GM21526 (cell line): ENCODE data around the gene LGR6.

Experiments used
- ATAC-seq: cut with Tn5 transposase; IDR thresholded peaks from one replicate; pipeline ENCODE4 v1.9.1; 2021; ENCODE audit warnings: moderate library complexity; ENCODE audit not compliant: unreplicated experiment, low FRiP score

Gene LGR6

GRCh38 chr1:202199040-202199889 lies 5.7 kb downstream of the LGR6 start:
- ATAC-seq = no peak

GRCh38 chr1:202200112-202200548 lies 6.5 kb downstream of the LGR6 start:
- ATAC-seq = no peak

GRCh38 chr1:202200669-202201068 lies 7.1 kb downstream of the LGR6 start:
- no peak for ATAC-seq

GRCh38 chr1:202201266-202201665 lies 7.7 kb downstream of the LGR6 start:
- no peak for ATAC-seq

- ATAC-seq = no peak
These were observed 8.4 kb downstream of the LGR6 start for GRCh38 chr1:202201971-202202370.

GRCh38 chr1:202202500-202203168 lies 9.0 kb downstream of the LGR6 start:
- no peak for ATAC-seq

GRCh38 chr1:202203238-202204039 lies 9.8 kb downstream of the LGR6 start:
- ATAC-seq = no peak

- no peak for ATAC-seq
These were observed 10.5 kb downstream of the LGR6 start for GRCh38 chr1:202204065-202204464.

- no peak for ATAC-seq
These were observed 12.1 kb downstream of the LGR6 start for GRCh38 chr1:202205523-202206190.

GRCh38 chr1:202207292-202207691 lies 13.7 kb downstream of the LGR6 start:
- ATAC-seq = no peak

GRCh38 chr1:202208351-202208857 lies 14.8 kb downstream of the LGR6 start:
- no peak for ATAC-seq

- no peak for ATAC-seq
These were observed 16.8 kb downstream of the LGR6 start for GRCh38 chr1:202210385-202210784.

GRCh38 chr1:202210969-202211368 lies 17.4 kb downstream of the LGR6 start:
- ATAC-seq = no peak

- no peak for ATAC-seq
These were observed 19.2 kb downstream of the LGR6 start for GRCh38 chr1:202212787-202213186.

GRCh38 chr1:202213361-202214088 lies 19.9 kb downstream of the LGR6 start:
- ATAC-seq = no peak

GRCh38 chr1:202214089-202214843 lies 20.7 kb downstream of the LGR6 start:
- ATAC-seq = no peak

GRCh38 chr1:202215472-202216130 lies 22.0 kb downstream of the LGR6 start:
- ATAC-seq = no peak

GRCh38 chr1:202216691-202217090 lies 23.1 kb downstream of the LGR6 start:
- no peak for ATAC-seq
